PFSK-1 (cell line): ENCODE results near the gene ADPRHL1.

Experiments
- POLR2AphosphoS5 ChIP-seq: IDR thresholded peaks from 2 replicates; pipeline ENCODE4 v1.6.1; 2012; ENCODE audit warnings: low read depth, mild to moderate bottlenecking, control low read depth, low read length, moderate library complexity
- SIN3A ChIP-seq: IDR thresholded peaks from 2 replicates; pipeline ENCODE4 v1.6.1; 2012; ENCODE audit warnings: mild to moderate bottlenecking, low read length, moderate library complexity, borderline replicate concordance; ENCODE audit not compliant: insufficient read depth
- TAF1 ChIP-seq: IDR thresholded peaks from 2 replicates; pipeline ENCODE4 v1.6.1; 2012; ENCODE audit warnings: low read length, control low read depth, borderline replicate concordance; ENCODE audit not compliant: insufficient read depth
- TF ChIP-seq, protein P1 (sequence below), 2 experiments: IDR thresholded peaks; 2 replicates each; pipeline versions ENCODE4 v1.6.1 to v1.8.0; 2011 to 2012; ENCODE audit warnings: low read depth in 2 of 2, low read length in 2 of 2, control low read depth in 1 of 2, inconsistent platforms in 1 of 2, mild to moderate bottlenecking in 1 of 2, moderate library complexity in 1 of 2; ENCODE audit not compliant: insufficient read depth in 1 of 2

DNA sequence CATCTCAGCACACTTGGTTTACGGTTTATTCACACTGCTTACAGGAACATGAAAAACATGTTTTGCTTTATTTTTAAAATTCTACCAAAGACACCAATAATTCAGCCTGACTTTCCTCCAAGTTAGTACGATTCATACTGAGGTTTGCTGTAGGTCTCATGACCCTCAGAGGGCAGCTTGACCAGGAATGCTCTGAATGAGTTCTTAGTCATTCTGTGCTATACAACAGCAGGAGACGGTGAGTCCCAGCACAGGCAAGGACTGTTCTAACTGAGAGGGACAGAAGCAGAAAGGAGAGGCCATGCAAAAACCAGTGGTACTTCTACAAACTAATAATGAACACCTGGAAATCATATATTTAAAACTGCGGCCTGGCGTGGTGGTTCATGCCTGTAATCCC is 95.8 kb downstream of the ADPRHL1 start:
- TF ChIP-seq, protein P1, sequence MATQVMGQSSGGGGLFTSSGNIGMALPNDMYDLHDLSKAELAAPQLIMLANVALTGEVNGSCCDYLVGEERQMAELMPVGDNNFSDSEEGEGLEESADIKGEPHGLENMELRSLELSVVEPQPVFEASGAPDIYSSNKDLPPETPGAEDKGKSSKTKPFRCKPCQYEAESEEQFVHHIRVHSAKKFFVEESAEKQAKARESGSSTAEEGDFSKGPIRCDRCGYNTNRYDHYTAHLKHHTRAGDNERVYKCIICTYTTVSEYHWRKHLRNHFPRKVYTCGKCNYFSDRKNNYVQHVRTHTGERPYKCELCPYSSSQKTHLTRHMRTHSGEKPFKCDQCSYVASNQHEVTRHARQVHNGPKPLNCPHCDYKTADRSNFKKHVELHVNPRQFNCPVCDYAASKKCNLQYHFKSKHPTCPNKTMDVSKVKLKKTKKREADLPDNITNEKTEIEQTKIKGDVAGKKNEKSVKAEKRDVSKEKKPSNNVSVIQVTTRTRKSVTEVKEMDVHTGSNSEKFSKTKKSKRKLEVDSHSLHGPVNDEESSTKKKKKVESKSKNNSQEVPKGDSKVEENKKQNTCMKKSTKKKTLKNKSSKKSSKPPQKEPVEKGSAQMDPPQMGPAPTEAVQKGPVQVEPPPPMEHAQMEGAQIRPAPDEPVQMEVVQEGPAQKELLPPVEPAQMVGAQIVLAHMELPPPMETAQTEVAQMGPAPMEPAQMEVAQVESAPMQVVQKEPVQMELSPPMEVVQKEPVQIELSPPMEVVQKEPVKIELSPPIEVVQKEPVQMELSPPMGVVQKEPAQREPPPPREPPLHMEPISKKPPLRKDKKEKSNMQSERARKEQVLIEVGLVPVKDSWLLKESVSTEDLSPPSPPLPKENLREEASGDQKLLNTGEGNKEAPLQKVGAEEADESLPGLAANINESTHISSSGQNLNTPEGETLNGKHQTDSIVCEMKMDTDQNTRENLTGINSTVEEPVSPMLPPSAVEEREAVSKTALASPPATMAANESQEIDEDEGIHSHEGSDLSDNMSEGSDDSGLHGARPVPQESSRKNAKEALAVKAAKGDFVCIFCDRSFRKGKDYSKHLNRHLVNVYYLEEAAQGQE (IDR thresholded peaks at IDR 0.05; ENCODE audit: insufficient read depth in 1 of 2, low read depth in 2 of 2, low read length in 2 of 2): no peak
- TF ChIP-seq POLR2AphosphoS5 (no peak), SIN3A (no peak), TAF1 (no peak)
